ENCODE data around the gene ARPC5. TPM values are rescaled to one million over a fixed set of nuclear protein-coding genes. Genes with fewer than 3 reads are reported as not detected.

The ARPC5 gene
- total and polyA plus RNA-seq, 2 donors (not counting 1 experiment from before 2014, with no cell fraction given) = 28.3 to 103 TPM

DNA sequence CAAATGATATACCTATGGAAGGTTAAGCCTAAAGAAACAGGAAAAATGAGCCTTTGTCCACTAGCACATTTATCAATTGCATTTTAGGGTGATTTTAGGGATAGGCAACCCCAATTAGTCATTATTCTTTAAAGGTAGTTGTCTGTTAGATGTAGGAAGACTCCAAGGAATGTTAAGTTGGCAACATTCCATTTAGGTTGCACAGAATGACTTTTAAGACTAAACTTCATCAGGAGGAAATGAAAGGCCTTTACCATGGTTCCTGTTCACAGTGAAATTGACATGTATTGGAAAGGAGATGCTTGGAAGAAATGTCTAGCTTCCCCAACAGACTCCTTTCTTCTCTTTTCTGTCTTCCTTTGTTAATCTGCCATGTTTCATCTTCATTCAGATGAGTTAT, 19.1 kb upstream of the ARPC5 start:
- H3K79me2 ChIP-seq (ENCODE audit: control insufficient read depth, insufficient read depth, low read length) = no peaks in the 10 kb centered on the region
- H3K4me3 ChIP-seq (ENCODE audit: control extremely low read depth in 1 of 5, extremely low read depth in 1 of 5, insufficient read depth in 1 of 5, low read depth in 2 of 5, low read length in 4 of 5) = no peak overlapping the region
- H3K4me2 ChIP-seq (replicated peaks; ENCODE audit: low read depth, low read length, poor library complexity, severe bottlenecking) = no peak overlapping the region
- no peak overlapping the region for H3K9ac ChIP-seq (ENCODE audit: low read length)
- ChIA-PET POLR2A (no interaction called here), CTCF (interaction anchor here (0.6 to 6.2 kb wide), 21 partner anchors 8 to 571 kb away, joined by 3 to 377 read pairs (median 5); partner anchors contain the start of gene ARPC5)
- Mint-ChIP-seq H3K27ac (no peak overlapping the region), H3K27me3 (peaks cover 4% of the 10 kb centered on the region), H3K9me3 (ENCODE audit: insufficient read depth) (no peaks in the 10 kb centered on the region), H3K4me3 (no peak overlapping the region), H3K4me1 (no peaks in the 10 kb centered on the region)
- intact Hi-C loops (cut with micrococcal nuclease) = loop anchor here (1.0 kb wide), 2 partner anchors 31 to 262 kb away; no protein-coding TSS in a partner anchor
- DNase-seq (no peak), ATAC-seq (ENCODE audit: low read depth) (no peak)
- no peaks in the 10 kb centered on the region for H4K20me1 ChIP-seq (ENCODE audit: control insufficient read depth, insufficient read depth, low read length, poor library complexity, severe bottlenecking)
- no peak overlapping the region for H2AFZ ChIP-seq (ENCODE audit: insufficient read depth, low read depth, low read length, poor library complexity, severe bottlenecking)
- no peaks in the 10 kb centered on the region for H3K27me3 ChIP-seq (replicated peaks in 1 of 4; ENCODE audit: control extremely low read depth in 1 of 4, control insufficient read depth in 3 of 4, insufficient read depth in 4 of 4, low read length in 3 of 4)
- H3K9me3 ChIP-seq (ENCODE audit: control extremely low read depth in 1 of 3, control insufficient read depth in 2 of 3, insufficient read depth in 1 of 3, low read length in 2 of 3) = no peaks in the 10 kb centered on the region
- no peak overlapping the region for H3K27ac ChIP-seq (ENCODE audit: low read length in 2 of 2)
- H3K4me1 ChIP-seq (ENCODE audit: control insufficient read depth in 2 of 2, insufficient read depth in 2 of 2, low read length in 2 of 2) = no peaks in the 10 kb centered on the region
- no peaks in the 10 kb centered on the region for H3K36me3 ChIP-seq (replicated peaks in 1 of 2; ENCODE audit: control extremely low read depth in 1 of 2, control insufficient read depth in 1 of 2, extremely low read depth in 1 of 2, insufficient read depth in 2 of 2, low read length in 1 of 2)
- TF ChIP-seq, protein P1, sequence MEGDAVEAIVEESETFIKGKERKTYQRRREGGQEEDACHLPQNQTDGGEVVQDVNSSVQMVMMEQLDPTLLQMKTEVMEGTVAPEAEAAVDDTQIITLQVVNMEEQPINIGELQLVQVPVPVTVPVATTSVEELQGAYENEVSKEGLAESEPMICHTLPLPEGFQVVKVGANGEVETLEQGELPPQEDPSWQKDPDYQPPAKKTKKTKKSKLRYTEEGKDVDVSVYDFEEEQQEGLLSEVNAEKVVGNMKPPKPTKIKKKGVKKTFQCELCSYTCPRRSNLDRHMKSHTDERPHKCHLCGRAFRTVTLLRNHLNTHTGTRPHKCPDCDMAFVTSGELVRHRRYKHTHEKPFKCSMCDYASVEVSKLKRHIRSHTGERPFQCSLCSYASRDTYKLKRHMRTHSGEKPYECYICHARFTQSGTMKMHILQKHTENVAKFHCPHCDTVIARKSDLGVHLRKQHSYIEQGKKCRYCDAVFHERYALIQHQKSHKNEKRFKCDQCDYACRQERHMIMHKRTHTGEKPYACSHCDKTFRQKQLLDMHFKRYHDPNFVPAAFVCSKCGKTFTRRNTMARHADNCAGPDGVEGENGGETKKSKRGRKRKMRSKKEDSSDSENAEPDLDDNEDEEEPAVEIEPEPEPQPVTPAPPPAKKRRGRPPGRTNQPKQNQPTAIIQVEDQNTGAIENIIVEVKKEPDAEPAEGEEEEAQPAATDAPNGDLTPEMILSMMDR (IDR thresholded peaks at IDR 0.05) = no peak
- TF ChIP-seq EZH2 (IDR thresholded peaks at IDR 0.05; ENCODE audit: borderline replicate concordance, insufficient read depth, low read depth, low read length, poor library complexity, severe bottlenecking) = no peak

DNA sequence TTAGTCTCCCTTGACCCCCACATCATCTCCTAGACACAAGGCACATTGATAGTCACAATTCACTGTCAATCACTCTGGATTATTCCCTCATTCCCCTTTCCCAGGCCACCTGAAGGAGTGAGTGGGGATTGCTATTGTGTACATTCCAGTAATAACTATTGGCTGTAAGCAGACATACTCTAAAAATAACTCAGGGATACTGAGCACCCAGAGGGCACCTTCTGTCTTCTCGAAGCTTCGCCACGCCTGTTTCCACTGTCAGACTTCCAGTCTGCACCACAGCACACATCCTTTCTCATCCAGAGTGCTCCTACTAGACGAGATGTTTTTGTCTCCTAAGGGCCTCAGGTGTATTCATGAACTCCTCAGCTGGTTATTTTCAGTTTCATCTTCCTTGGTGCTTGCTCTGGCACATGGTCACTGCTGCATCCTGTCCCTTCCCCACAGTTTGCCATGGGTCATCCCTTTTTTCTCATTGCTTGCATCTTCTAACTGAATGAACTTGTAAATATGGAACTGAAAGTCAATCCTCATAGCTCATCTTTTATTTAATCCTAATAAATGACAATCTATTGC, 18.4 kb upstream of the ARPC5 start:
- Histone ChIP-seq H3K4me2 (replicated peaks; ENCODE audit: low read depth, low read length, poor library complexity, severe bottlenecking) (no peak overlapping the region), H3K27me3 (replicated peaks in 1 of 4; ENCODE audit: control extremely low read depth in 1 of 4, control insufficient read depth in 3 of 4, insufficient read depth in 4 of 4, low read length in 3 of 4) (no peaks in the 10 kb centered on the region), H2AFZ (ENCODE audit: insufficient read depth, low read depth, low read length, poor library complexity, severe bottlenecking) (no peak overlapping the region), H3K27ac (ENCODE audit: low read length in 2 of 2) (no peak overlapping the region), H3K36me3 (replicated peaks in 1 of 2; ENCODE audit: control extremely low read depth in 1 of 2, control insufficient read depth in 1 of 2, extremely low read depth in 1 of 2, insufficient read depth in 2 of 2, low read length in 1 of 2) (no peaks in the 10 kb centered on the region), H4K20me1 (ENCODE audit: control insufficient read depth, insufficient read depth, low read length, poor library complexity, severe bottlenecking) (no peaks in the 10 kb centered on the region), H3K79me2 (ENCODE audit: control insufficient read depth, insufficient read depth, low read length) (no peaks in the 10 kb centered on the region), H3K4me1 (ENCODE audit: control insufficient read depth in 2 of 2, insufficient read depth in 2 of 2, low read length in 2 of 2) (no peaks in the 10 kb centered on the region), H3K9ac (ENCODE audit: low read length) (no peak overlapping the region), H3K9me3 (ENCODE audit: control extremely low read depth in 1 of 3, control insufficient read depth in 2 of 3, insufficient read depth in 1 of 3, low read length in 2 of 3) (no peaks in the 10 kb centered on the region), H3K4me3 (ENCODE audit: control extremely low read depth in 1 of 5, extremely low read depth in 1 of 5, insufficient read depth in 1 of 5, low read depth in 2 of 5, low read length in 4 of 5) (no peak overlapping the region)
- Mint-ChIP-seq H3K9me3 (ENCODE audit: insufficient read depth) (no peaks in the 10 kb centered on the region), H3K4me3 (no peak overlapping the region), H3K27ac (no peak overlapping the region), H3K27me3 (peaks cover 8% of the 10 kb centered on the region), H3K4me1 (no peaks in the 10 kb centered on the region)
- DNase-seq (no peak), ATAC-seq (ENCODE audit: low read depth) (no peak)
- ChIA-PET CTCF (interaction anchor here (0.6 to 6.2 kb wide), 12 partner anchors 9 to 372 kb away, joined by 3 to 377 read pairs (median 6); partner anchors contain the start of gene ARPC5), POLR2A (no interaction called here)
- intact Hi-C loops (cut with micrococcal nuclease) = no loop called here
- TF ChIP-seq, protein P1 (IDR thresholded peaks at IDR 0.05) = no peak
- no peak for TF ChIP-seq EZH2 (IDR thresholded peaks at IDR 0.05; ENCODE audit: borderline replicate concordance, insufficient read depth, low read depth, low read length, poor library complexity, severe bottlenecking)
- 89% methylated on average over 4 of the region's 4 CpGs for WGBS (ENCODE audit: insufficient coverage)
